Measurements from ENCODE around the gene PALLD.

PALLD gene

GRCh38 chr4:168558599-168558998, 61.7 kb downstream of the PALLD start:
- no peak for DNase-seq (ENCODE audit: low read depth, low spot score)

- no peak for DNase-seq (ENCODE audit: low read depth, low spot score)
Measured at GRCh38 chr4:168560184-168561180, 63.6 kb downstream of the PALLD start.

- no peak for DNase-seq (ENCODE audit: low read depth, low spot score)
Measured at GRCh38 chr4:168562041-168562571, 65.3 kb downstream of the PALLD start.

- DNase-seq (ENCODE audit: low read depth, low spot score): no peak
Measured at GRCh38 chr4:168564023-168564422, 67.2 kb downstream of the PALLD start.

- no peak for DNase-seq (ENCODE audit: low read depth, low spot score)
Measured at GRCh38 chr4:168565130-168565529, 68.3 kb downstream of the PALLD start.

- no peak for DNase-seq (ENCODE audit: low read depth, low spot score)
Measured at GRCh38 chr4:168566726-168567125, 69.9 kb downstream of the PALLD start.

- DNase-seq (ENCODE audit: low read depth, low spot score): no peak
Measured at GRCh38 chr4:168569066-168569930, 72.4 kb downstream of the PALLD start.

- no peak for DNase-seq (ENCODE audit: low read depth, low spot score)
Measured at GRCh38 chr4:168569931-168570276, 73.1 kb downstream of the PALLD start.

GRCh38 chr4:168570466-168570865, 73.6 kb downstream of the PALLD start:
- no peak for DNase-seq (ENCODE audit: low read depth, low spot score)

GRCh38 chr4:168572002-168572401, 75.2 kb downstream of the PALLD start:
- no peak for DNase-seq (ENCODE audit: low read depth, low spot score)

GRCh38 chr4:168573870-168574269, 77.0 kb downstream of the PALLD start:
- no peak for DNase-seq (ENCODE audit: low read depth, low spot score)

GRCh38 chr4:168574581-168575295, 77.9 kb downstream of the PALLD start:
- no peak for DNase-seq (ENCODE audit: low read depth, low spot score)

GRCh38 chr4:168575473-168575872, 78.6 kb downstream of the PALLD start:
- no peak for DNase-seq (ENCODE audit: low read depth, low spot score)

GRCh38 chr4:168577624-168578023, 80.8 kb downstream of the PALLD start:
- DNase-seq (ENCODE audit: low read depth, low spot score): no peak

- DNase-seq (ENCODE audit: low read depth, low spot score): no peak
Measured at GRCh38 chr4:168580228-168580627, 83.4 kb downstream of the PALLD start.

GRCh38 chr4:168584321-168584771, 87.5 kb downstream of the PALLD start:
- no peak for DNase-seq (ENCODE audit: low read depth, low spot score)

GRCh38 chr4:168585168-168586091, 88.6 kb downstream of the PALLD start:
- DNase-seq (ENCODE audit: low read depth, low spot score): no peak

GRCh38 chr4:168586926-168587325, 90.1 kb downstream of the PALLD start:
- DNase-seq (ENCODE audit: low read depth, low spot score): no peak

GRCh38 chr4:168587411-168588125, 90.7 kb downstream of the PALLD start:
- DNase-seq (ENCODE audit: low read depth, low spot score): no peak

Data from activated naive CD8-positive, alpha-beta T cell treated with anti-CD3 and anti-CD28 coated beads, Interleukin-2, amount 50 U/mL, for 16 hours (primary cell).